Measurements from ENCODE around the gene NT5C2.
"Not testable (repeated sequence)": the region's sequence is repeated elsewhere in the genome, so short reads cannot be mapped to it uniquely, and the experiment has no call there.

NT5C2 gene

DNA sequence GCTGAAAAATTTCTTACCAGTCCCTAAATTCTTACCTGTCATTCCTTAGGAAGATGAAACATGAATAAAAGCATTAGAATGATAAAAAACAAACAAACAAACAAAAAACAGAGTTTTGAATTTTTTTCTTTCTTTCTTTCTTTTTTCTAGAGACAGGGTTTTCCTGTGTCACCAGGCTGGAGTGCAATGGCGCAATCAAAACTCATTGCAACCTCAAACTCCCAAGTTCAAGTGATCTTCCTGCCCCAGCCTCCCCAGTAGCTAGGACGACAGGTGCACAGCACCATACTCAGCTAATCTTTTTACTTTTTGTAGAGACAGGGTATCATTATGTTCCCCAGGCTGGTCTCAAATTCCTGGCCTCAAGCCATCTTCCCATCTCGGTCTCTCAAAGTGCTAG, 26.5 kb downstream of the NT5C2 start:
- no peak overlapping the region for H3K9ac ChIP-seq (ENCODE audit: low read depth, low read length)
- H3K4me2 ChIP-seq (ENCODE audit: insufficient read depth, low read length) = no peak overlapping the region
- ATAC-seq (ENCODE audit: insufficient read depth, low read depth) (no peak), DNase-seq (no peak)
- H4K20me1 ChIP-seq (ENCODE audit: insufficient read depth, low read length) = peaks cover 3% of the 10 kb centered on the region; the same call in 1 of the 2 replicates
- H3K79me2 ChIP-seq (ENCODE audit: insufficient read depth, low read length) = peaks cover 89% of the 10 kb centered on the region
- peaks cover 7% of the 10 kb centered on the region; the same call in 1 of the 2 replicates for H3K4me1 ChIP-seq (ENCODE audit: insufficient read depth, low read length)
- H3K9me3 ChIP-seq (ENCODE audit: insufficient read depth, low read length, severe bottlenecking) = no peaks in the 10 kb centered on the region
- peaks cover 73% of the 10 kb centered on the region for H3K36me3 ChIP-seq (ENCODE audit: insufficient read depth, low read length)
- no peak overlapping the region for H2AFZ ChIP-seq (ENCODE audit: low read depth, low read length)
- no peak overlapping the region for H3K4me3 ChIP-seq (ENCODE audit: low read depth in 1 of 2, low read length in 2 of 2)
- TF ChIP-seq EZH2 (IDR thresholded peaks at IDR 0.05; ENCODE audit: borderline replicate concordance, low read depth, low read length, severe bottlenecking) = no peak
- TF ChIP-seq, protein P1, sequence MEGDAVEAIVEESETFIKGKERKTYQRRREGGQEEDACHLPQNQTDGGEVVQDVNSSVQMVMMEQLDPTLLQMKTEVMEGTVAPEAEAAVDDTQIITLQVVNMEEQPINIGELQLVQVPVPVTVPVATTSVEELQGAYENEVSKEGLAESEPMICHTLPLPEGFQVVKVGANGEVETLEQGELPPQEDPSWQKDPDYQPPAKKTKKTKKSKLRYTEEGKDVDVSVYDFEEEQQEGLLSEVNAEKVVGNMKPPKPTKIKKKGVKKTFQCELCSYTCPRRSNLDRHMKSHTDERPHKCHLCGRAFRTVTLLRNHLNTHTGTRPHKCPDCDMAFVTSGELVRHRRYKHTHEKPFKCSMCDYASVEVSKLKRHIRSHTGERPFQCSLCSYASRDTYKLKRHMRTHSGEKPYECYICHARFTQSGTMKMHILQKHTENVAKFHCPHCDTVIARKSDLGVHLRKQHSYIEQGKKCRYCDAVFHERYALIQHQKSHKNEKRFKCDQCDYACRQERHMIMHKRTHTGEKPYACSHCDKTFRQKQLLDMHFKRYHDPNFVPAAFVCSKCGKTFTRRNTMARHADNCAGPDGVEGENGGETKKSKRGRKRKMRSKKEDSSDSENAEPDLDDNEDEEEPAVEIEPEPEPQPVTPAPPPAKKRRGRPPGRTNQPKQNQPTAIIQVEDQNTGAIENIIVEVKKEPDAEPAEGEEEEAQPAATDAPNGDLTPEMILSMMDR (IDR thresholded peaks at IDR 0.05; ENCODE audit: borderline replicate concordance, extremely low read depth, low read length, poor library complexity, severe bottlenecking) = no peak
- H3K27ac ChIP-seq (ENCODE audit: low read length) = no peak overlapping the region
- H3K27me3 ChIP-seq (ENCODE audit: insufficient read depth, low read length, poor library complexity) = no peaks in the 10 kb centered on the region

- not testable (repeated sequence) for H3K9me3 ChIP-seq (ENCODE audit: insufficient read depth, low read length, severe bottlenecking); H3K9ac ChIP-seq (ENCODE audit: low read depth, low read length); H3K4me3 ChIP-seq (ENCODE audit: low read depth in 1 of 2, low read length in 2 of 2); DNase-seq; H3K27ac ChIP-seq (ENCODE audit: low read length); H3K27me3 ChIP-seq (ENCODE audit: insufficient read depth, low read length, poor library complexity); H3K4me1 ChIP-seq (ENCODE audit: insufficient read depth, low read length); H3K4me2 ChIP-seq (ENCODE audit: insufficient read depth, low read length); ATAC-seq (ENCODE audit: insufficient read depth, low read depth); H4K20me1 ChIP-seq (ENCODE audit: insufficient read depth, low read length); H2AFZ ChIP-seq (ENCODE audit: low read depth, low read length)
- Histone ChIP-seq H3K79me2 (ENCODE audit: insufficient read depth, low read length) (peaks cover 89% of the 10 kb centered on the region), H3K36me3 (ENCODE audit: insufficient read depth, low read length) (peaks cover 60% of the 10 kb centered on the region)
These were observed 29.2 kb downstream of the NT5C2 start for GRCh38 chr10:103163766-103164403.

GRCh38 chr10:103157246-103157645, 35.8 kb downstream of the NT5C2 start:
- H3K4me3 ChIP-seq (ENCODE audit: low read depth in 1 of 2, low read length in 2 of 2) = no peak overlapping the region
- no peak overlapping the region for H3K9ac ChIP-seq (ENCODE audit: low read depth, low read length)
- H3K4me1 ChIP-seq (ENCODE audit: insufficient read depth, low read length) = no peaks in the 10 kb centered on the region
- TF ChIP-seq, protein P1 (IDR thresholded peaks at IDR 0.05; ENCODE audit: borderline replicate concordance, extremely low read depth, low read length, poor library complexity, severe bottlenecking) = no peak
- TF ChIP-seq EZH2 (IDR thresholded peaks at IDR 0.05; ENCODE audit: borderline replicate concordance, low read depth, low read length, severe bottlenecking) = no peak
- DNase-seq (no peak), ATAC-seq (ENCODE audit: insufficient read depth, low read depth) (no peak)
- H3K27ac ChIP-seq (ENCODE audit: low read length) = no peak overlapping the region
- no peak overlapping the region for H2AFZ ChIP-seq (ENCODE audit: low read depth, low read length)
- H3K4me2 ChIP-seq (ENCODE audit: insufficient read depth, low read length) = no peak overlapping the region
- H3K36me3 ChIP-seq (ENCODE audit: insufficient read depth, low read length) = peaks cover 55% of the 10 kb centered on the region
- H3K79me2 ChIP-seq (ENCODE audit: insufficient read depth, low read length) = peaks cover 90% of the 10 kb centered on the region
- no peaks in the 10 kb centered on the region for H3K27me3 ChIP-seq (ENCODE audit: insufficient read depth, low read length, poor library complexity)
- peaks cover 18% of the 10 kb centered on the region; the same call in 1 of the 2 replicates for H4K20me1 ChIP-seq (ENCODE audit: insufficient read depth, low read length)
- H3K9me3 ChIP-seq (ENCODE audit: insufficient read depth, low read length, severe bottlenecking) = no peaks in the 10 kb centered on the region

- no peak overlapping the region for H2AFZ ChIP-seq (ENCODE audit: low read depth, low read length)
- no peaks in the 10 kb centered on the region for H3K27me3 ChIP-seq (ENCODE audit: insufficient read depth, low read length, poor library complexity)
- peaks cover 14% of the 10 kb centered on the region; the same call in 1 of the 2 replicates for H4K20me1 ChIP-seq (ENCODE audit: insufficient read depth, low read length)
- H3K4me3 ChIP-seq (ENCODE audit: low read depth in 1 of 2, low read length in 2 of 2) = no peak overlapping the region
- H3K9ac ChIP-seq (ENCODE audit: low read depth, low read length) = no peak overlapping the region
- peak overlapping the region; percentile 50; the same call in 1 of the 2 replicates for H3K27ac ChIP-seq (ENCODE audit: low read length)
- peaks cover 92% of the 10 kb centered on the region for H3K79me2 ChIP-seq (ENCODE audit: insufficient read depth, low read length)
- H3K9me3 ChIP-seq (ENCODE audit: insufficient read depth, low read length, severe bottlenecking) = no peaks in the 10 kb centered on the region
- no peak overlapping the region for H3K4me2 ChIP-seq (ENCODE audit: insufficient read depth, low read length)
- no peaks in the 10 kb centered on the region for H3K4me1 ChIP-seq (ENCODE audit: insufficient read depth, low read length)
- no peak for ATAC-seq (ENCODE audit: insufficient read depth, low read depth)
- H3K36me3 ChIP-seq (ENCODE audit: insufficient read depth, low read length) = peaks cover 49% of the 10 kb centered on the region
- no peak for DNase-seq
- TF ChIP-seq, protein P1 (IDR thresholded peaks at IDR 0.05; ENCODE audit: borderline replicate concordance, extremely low read depth, low read length, poor library complexity, severe bottlenecking) = no peak
- TF ChIP-seq EZH2 (IDR thresholded peaks at IDR 0.05; ENCODE audit: borderline replicate concordance, low read depth, low read length, severe bottlenecking) = no peak
These were observed 37.5 kb downstream of the NT5C2 start for GRCh38 chr10:103155471-103156085.

Data from DND-41 (cell line).